Neuronal stem cell (in vitro differentiated cells): ENCODE data around the gene PGM1.

Experiments used
- DNase-seq: peaks from one replicate; pipeline ENCODE4 v3.0.0-alpha.2; 2013; ENCODE audit warnings: low spot score
- H2AFZ ChIP-seq: one replicate; pipeline ENCODE4 v1.6.1; 2013; ENCODE audit warnings: mild to moderate bottlenecking, low read length, inconsistent platforms
- H2AK5ac ChIP-seq: 2 replicates; pipeline ENCODE4 v1.6.1; 2013; ENCODE audit warnings: low read depth, mild to moderate bottlenecking, inconsistent platforms, low read length, moderate library complexity, mixed read lengths
- H2BK120ac ChIP-seq: 2 replicates; pipeline ENCODE4 v1.6.1; 2013; ENCODE audit warnings: low read depth, mild to moderate bottlenecking, inconsistent platforms, low read length, moderate library complexity, mixed read lengths
- H2BK12ac ChIP-seq: one replicate; pipeline ENCODE4 v1.6.1; 2013; ENCODE audit warnings: low read length, inconsistent platforms
- H2BK15ac ChIP-seq: 2 replicates; pipeline ENCODE4 v1.6.1; 2013; ENCODE audit warnings: mild to moderate bottlenecking, low read length, inconsistent platforms, mixed read lengths
- H2BK5ac ChIP-seq: one replicate; pipeline ENCODE4 v1.6.1; 2013; ENCODE audit warnings: inconsistent platforms, mild to moderate bottlenecking, low read length, moderate library complexity
- H3K14ac ChIP-seq: one replicate; pipeline ENCODE4 v1.6.1; 2013; ENCODE audit warnings: low read length, inconsistent platforms
- H3K18ac ChIP-seq: 2 replicates; pipeline ENCODE4 v1.6.1; 2013; ENCODE audit warnings: low read length, inconsistent platforms
- H3K23ac ChIP-seq: 2 replicates; pipeline ENCODE4 v1.6.1; 2013; ENCODE audit warnings: low read depth, mild to moderate bottlenecking, mixed read lengths, low read length, inconsistent platforms; ENCODE audit not compliant: poor library complexity
- H3K27ac ChIP-seq: replicated peaks from 3 replicates; pipeline ENCODE4 v1.5.1; 2013; ENCODE audit warnings: low read length, inconsistent platforms
- H3K27me3 ChIP-seq, 3 experiments: 2 replicates each; pipeline ENCODE4 v1.6.1; 2013; ENCODE audit warnings: low read length in 3 of 3, mild to moderate bottlenecking in 2 of 3, inconsistent platforms in 1 of 3, low read depth in 1 of 3, mixed read lengths in 1 of 3, moderate library complexity in 1 of 3; ENCODE audit not compliant: control insufficient read depth in 3 of 3, insufficient read depth in 3 of 3
- H3K36me3 ChIP-seq, 2 donors: replicated peaks in 1 of 2; 2 replicates each; pipeline ENCODE4 v1.6.1; 2013; ENCODE audit warnings: low read length in 2 of 2; ENCODE audit not compliant: control insufficient read depth in 2 of 2, insufficient read depth in 2 of 2
- H3K4ac ChIP-seq: 2 replicates; pipeline ENCODE4 v1.6.1; 2013; ENCODE audit warnings: inconsistent platforms, mild to moderate bottlenecking, low read length, moderate library complexity
- H3K4me1 ChIP-seq, 2 donors: 1 replicate in 1 of 2; 2 replicates in 1 of 2; pipeline ENCODE4 v1.6.1; 2013; ENCODE audit warnings: low read length in 2 of 2, low read depth in 1 of 2; ENCODE audit not compliant: control insufficient read depth in 2 of 2, insufficient read depth in 1 of 2
- H3K4me2 ChIP-seq: one replicate; pipeline ENCODE4 v1.6.1; 2013; ENCODE audit warnings: mild to moderate bottlenecking, low read length, inconsistent platforms; ENCODE audit not compliant: insufficient read depth, poor library complexity, severe bottlenecking
- H3K4me3 ChIP-seq, 2 donors: 2 replicates each; pipeline ENCODE4 v1.5.1; 2013; ENCODE audit warnings: low read length in 2 of 2, mild to moderate bottlenecking in 2 of 2, inconsistent platforms in 1 of 2, moderate library complexity in 1 of 2
- H3K79me1 ChIP-seq: one replicate; pipeline ENCODE4 v1.6.1; 2013; ENCODE audit warnings: low read depth, mild to moderate bottlenecking, inconsistent platforms, low read length, moderate library complexity
- H3K9ac ChIP-seq: one replicate; pipeline ENCODE4 v1.6.1; 2013; ENCODE audit warnings: mild to moderate bottlenecking, low read depth, low read length, inconsistent platforms; ENCODE audit not compliant: poor library complexity
- H3K9me3 ChIP-seq, 2 donors: replicated peaks in 1 of 2; 2 replicates each; pipeline versions ENCODE3 to v1.6.1; 2013; ENCODE audit warnings: low read length in 2 of 2, mild to moderate bottlenecking in 2 of 2, inconsistent platforms in 1 of 2, low read depth in 1 of 2, mixed read lengths in 1 of 2, moderate library complexity in 1 of 2; ENCODE audit not compliant: control insufficient read depth in 2 of 2, insufficient read depth in 1 of 2
- H4K8ac ChIP-seq: one replicate; pipeline ENCODE4 v1.6.1; 2013; ENCODE audit warnings: low read depth, mild to moderate bottlenecking, inconsistent platforms, low read length, moderate library complexity
- H4K91ac ChIP-seq: one replicate; pipeline ENCODE4 v1.6.1; 2013; ENCODE audit warnings: low read length, low read depth, mild to moderate bottlenecking, inconsistent platforms; ENCODE audit not compliant: poor library complexity
- WGBS, 2 donors: extraction: QIAGEN DNeasy Blood & Tissue Kit; methylation state at CpG; one replicate each; pipeline ENCODE4 v1.1.7; 2013; ENCODE audit warnings: missing lambda C conversion rate in 2 of 2, mixed read lengths in 1 of 2; ENCODE audit not compliant: insufficient read length in 2 of 2, insufficient replicate concordance in 1 of 2; ENCODE audit errors: extremely low coverage in 2 of 2; 5-methylcytosine and 5-hydroxymethylcytosine counted together

Gene PGM1

GRCh38 chr1:63618011-63618410 lies 24.8 kb downstream of the PGM1 start:
- Histone ChIP-seq H3K27ac (no peak overlapping the region), H2BK15ac (no peak overlapping the region), H3K23ac (no peak overlapping the region), H2BK5ac (no peak overlapping the region), H3K4me3 (no peak overlapping the region), H2BK120ac (no peak overlapping the region), H4K91ac (no peak overlapping the region), H3K9me3 (no peaks in the 10 kb centered on the region), H3K4me1 (peaks cover 0 to 7% of the 10 kb centered on the region in 2 donors), H3K4me2 (no peak overlapping the region), H2AK5ac (no peak overlapping the region), H3K14ac (no peak overlapping the region), H3K27me3 (no peaks in the 10 kb centered on the region), H4K8ac (no peak overlapping the region), H2AFZ (no peak overlapping the region), H3K18ac (no peak overlapping the region), H3K4ac (no peak overlapping the region), H3K9ac (no peak overlapping the region), H2BK12ac (no peak overlapping the region), H3K79me1 (no peaks in the 10 kb centered on the region), H3K36me3 (no peaks in the 10 kb centered on the region)
- no peak for DNase-seq

DNA sequence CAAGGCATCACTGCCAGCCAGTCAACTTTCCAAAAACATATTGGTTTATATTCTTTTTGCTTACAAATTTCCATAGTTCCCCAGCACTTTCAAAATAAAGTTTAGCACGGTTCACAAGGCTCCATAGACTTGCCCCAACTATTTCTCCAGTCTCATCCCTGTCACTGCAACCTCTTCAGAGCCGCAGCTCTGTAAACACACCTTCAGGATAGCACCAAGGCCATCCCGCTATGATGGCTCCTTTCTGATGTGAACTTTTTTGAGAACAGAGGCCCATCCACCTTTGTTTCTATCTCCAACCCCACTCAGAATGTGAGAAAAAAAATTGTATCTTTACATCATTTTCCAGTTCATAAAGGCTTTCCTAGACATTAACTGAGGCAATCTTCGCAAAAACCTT lies 26.3 kb downstream of the PGM1 start:
- H3K27ac ChIP-seq = no peak overlapping the region
- no peak overlapping the region for H2BK120ac ChIP-seq
- no peaks in the 10 kb centered on the region for H3K27me3 ChIP-seq
- WGBS, 2 donors = no CpG with 5 or more reads among the region's 4 CpGs
- no peak overlapping the region for H2AFZ ChIP-seq
- no peak overlapping the region for H3K23ac ChIP-seq
- H3K4me3 ChIP-seq = no peak overlapping the region
- H2BK5ac ChIP-seq = no peak overlapping the region
- no peak overlapping the region for H3K9ac ChIP-seq
- H2AK5ac ChIP-seq = no peak overlapping the region
- H4K91ac ChIP-seq = no peak overlapping the region
- no peaks in the 10 kb centered on the region for H3K9me3 ChIP-seq
- no peak overlapping the region for H4K8ac ChIP-seq
- H3K4ac ChIP-seq = no peak overlapping the region
- H3K4me2 ChIP-seq = no peak overlapping the region
- no peak overlapping the region for H2BK12ac ChIP-seq
- H3K18ac ChIP-seq = no peak overlapping the region
- H3K4me1 ChIP-seq = peaks cover 8 to 12% of the 10 kb centered on the region in 2 donors
- no peaks in the 10 kb centered on the region for H3K79me1 ChIP-seq
- no peaks in the 10 kb centered on the region for H3K36me3 ChIP-seq
- no peak for DNase-seq
- H2BK15ac ChIP-seq = no peak overlapping the region
- H3K14ac ChIP-seq = no peak overlapping the region

DNA sequence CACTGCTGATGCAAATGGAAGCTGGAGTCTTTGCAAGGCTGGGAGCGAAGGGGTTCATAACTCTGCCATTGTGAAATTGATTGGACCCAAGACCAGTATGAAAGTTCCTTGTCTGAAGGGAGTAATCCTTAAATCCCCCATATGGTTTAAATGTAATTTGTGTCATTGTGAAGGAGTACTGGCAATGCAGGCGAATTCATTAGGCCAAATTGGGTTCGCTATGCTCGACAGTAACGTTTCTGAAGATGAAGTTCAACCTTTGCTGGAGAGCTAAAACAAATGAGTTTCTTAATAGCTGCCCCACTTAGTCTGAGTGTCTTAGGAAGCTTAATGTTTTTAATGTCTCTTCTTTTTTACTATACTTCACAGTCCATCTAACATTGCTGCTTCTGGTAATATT lies 27.5 kb downstream of the PGM1 start:
- no peak overlapping the region for H4K91ac ChIP-seq
- no peak overlapping the region for H2AFZ ChIP-seq
- no peak for DNase-seq
- H3K36me3 ChIP-seq = no peaks in the 10 kb centered on the region
- no peak overlapping the region for H3K18ac ChIP-seq
- no peak overlapping the region for H3K9ac ChIP-seq
- peaks cover 8 to 14% of the 10 kb centered on the region in 2 donors for H3K4me1 ChIP-seq
- H3K14ac ChIP-seq = no peak overlapping the region
- no peak overlapping the region for H3K23ac ChIP-seq
- no peak overlapping the region for H2BK5ac ChIP-seq
- no peak overlapping the region for H2BK15ac ChIP-seq
- H3K4me2 ChIP-seq = no peak overlapping the region
- no CpG with 5 or more reads among the region's 5 CpGs for WGBS, 2 donors
- H3K27ac ChIP-seq = no peak overlapping the region
- no peak overlapping the region for H2AK5ac ChIP-seq
- H4K8ac ChIP-seq = no peak overlapping the region
- no peaks in the 10 kb centered on the region for H3K9me3 ChIP-seq
- H3K27me3 ChIP-seq = no peaks in the 10 kb centered on the region
- H3K4me3 ChIP-seq = no peak overlapping the region
- H3K79me1 ChIP-seq = no peaks in the 10 kb centered on the region
- no peak overlapping the region for H3K4ac ChIP-seq
- H2BK12ac ChIP-seq = no peak overlapping the region
- H2BK120ac ChIP-seq = no peak overlapping the region

DNA sequence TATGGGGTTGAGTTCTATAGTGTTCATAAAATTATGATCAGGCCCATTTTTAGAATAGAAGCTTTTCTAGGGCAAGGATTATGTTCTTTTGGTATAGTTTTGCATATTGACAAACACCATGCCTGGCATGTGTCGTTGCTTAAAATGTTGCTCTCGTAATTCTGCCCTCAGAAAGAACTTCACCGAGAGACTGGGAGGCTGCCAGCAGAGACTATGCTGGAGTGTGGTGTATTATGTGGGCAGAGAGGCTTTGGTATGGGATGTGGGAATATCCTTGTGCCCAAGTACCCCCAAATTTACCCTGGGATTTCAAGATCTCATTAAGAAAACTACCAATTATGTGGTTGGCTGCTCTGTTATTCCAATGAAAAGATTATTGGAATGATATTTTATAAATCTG lies 27.9 kb downstream of the PGM1 start:
- no peak overlapping the region for H2BK5ac ChIP-seq
- DNase-seq = no peak
- H2BK15ac ChIP-seq = no peak overlapping the region
- H3K36me3 ChIP-seq = no peaks in the 10 kb centered on the region
- no peaks in the 10 kb centered on the region for H3K79me1 ChIP-seq
- no peaks in the 10 kb centered on the region for H3K9me3 ChIP-seq
- H2AFZ ChIP-seq = no peak overlapping the region
- no peak overlapping the region for H3K23ac ChIP-seq
- WGBS, 2 donors = no CpG with 5 or more reads among the region's 3 CpGs
- no peak overlapping the region for H3K4me2 ChIP-seq
- no peak overlapping the region for H3K14ac ChIP-seq
- H3K27me3 ChIP-seq = no peaks in the 10 kb centered on the region
- H3K4me3 ChIP-seq = no peak overlapping the region
- H3K27ac ChIP-seq = no peak overlapping the region
- no peak overlapping the region for H3K9ac ChIP-seq
- no peak overlapping the region for H2AK5ac ChIP-seq
- H4K8ac ChIP-seq = no peak overlapping the region
- no peak overlapping the region for H3K4ac ChIP-seq
- peaks cover 8 to 16% of the 10 kb centered on the region in 2 donors for H3K4me1 ChIP-seq
- no peak overlapping the region for H2BK12ac ChIP-seq
- H3K18ac ChIP-seq = no peak overlapping the region
- no peak overlapping the region for H4K91ac ChIP-seq
- no peak overlapping the region for H2BK120ac ChIP-seq
